GM12878 (cell line): Measurements from ENCODE around the gene COA3. TPM values are rescaled to one million over a fixed set of nuclear protein-coding genes. Genes with fewer than 3 reads are reported as not detected.

Experiments
- ASH2L ChIP-seq: fragments of 300-600, 200-600 bp; sonication (generic); IDR thresholded peaks from 2 replicates; pipeline ENCODE4 v1.6.1; 2017; ENCODE audit warnings: low read depth, mild to moderate bottlenecking, borderline replicate concordance
- BRCA1 ChIP-seq: IDR thresholded peaks from 2 replicates; pipeline ENCODE4 v1.6.1; 2011; ENCODE audit warnings: low read depth, low read length, improper control_type of control experiment
- CHD2 ChIP-seq: IDR thresholded peaks from 2 replicates; pipeline ENCODE4 v1.6.1; 2011; ENCODE audit warnings: low read depth, low read length, improper control_type of control experiment, borderline replicate concordance
- CREB1 ChIP-seq: IDR thresholded peaks from 2 replicates; pipeline ENCODE4 v1.6.1; 2012; ENCODE audit warnings: low read depth, mild to moderate bottlenecking, inconsistent platforms
- E2F4 ChIP-seq: IDR thresholded peaks from 2 replicates; pipeline ENCODE4 v1.6.1; 2012; ENCODE audit warnings: low read depth, low read length, improper control_type of control experiment
- EZH2 ChIP-seq: IDR thresholded peaks from 2 replicates; pipeline ENCODE4 v1.6.1; 2012; ENCODE audit warnings: low read depth, mild to moderate bottlenecking, control low read depth, inconsistent platforms, low read length, borderline replicate concordance; ENCODE audit not compliant: control insufficient read depth
- FOS ChIP-seq: IDR thresholded peaks from 3 replicates; pipeline ENCODE4 v1.6.1; 2011; ENCODE audit warnings: borderline replicate concordance; ENCODE audit not compliant: insufficient read length; ENCODE audit errors: extremely low read depth
- GATAD2B ChIP-seq: fragments of 450-650 bp; conservative IDR thresholded peaks from 2 replicates; pipeline ENCODE4 v1.6.1; 2017; ENCODE audit warnings: low read depth, mild to moderate bottlenecking, moderate library complexity
- HDAC2 ChIP-seq: fragments of 200-600 bp; sonication (generic); IDR thresholded peaks from 2 replicates; pipeline ENCODE4 v1.6.1; 2017
- HSF1 ChIP-seq: fragments of 150-350 bp; IDR thresholded peaks from 2 replicates; pipeline ENCODE4 v1.6.1; 2014; ENCODE audit warnings: mild to moderate bottlenecking, low read depth, low read length
- IKZF1 ChIP-seq: fragments of 450-650 bp; conservative IDR thresholded peaks from 2 replicates; pipeline ENCODE4 v1.6.1; 2017; ENCODE audit warnings: antibody characterized with exemption, mild to moderate bottlenecking
- NFXL1 ChIP-seq: fragments of 450-650 bp; IDR thresholded peaks from 2 replicates; pipeline ENCODE4 v1.6.1; 2017; ENCODE audit warnings: antibody characterized with exemption, mild to moderate bottlenecking, borderline replicate concordance
- PKNOX1 ChIP-seq: fragments of 450-650 bp; IDR thresholded peaks from 2 replicates; pipeline ENCODE4 v1.6.1; 2016; ENCODE audit warnings: mild to moderate bottlenecking
- RFX5 ChIP-seq: IDR thresholded peaks from 2 replicates; pipeline ENCODE4 v1.6.1; 2011; ENCODE audit warnings: low read depth, low read length, improper control_type of control experiment
- SREBF2 ChIP-seq: IDR thresholded peaks from 2 replicates; pipeline ENCODE4 v1.6.1; 2012; ENCODE audit warnings: mild to moderate bottlenecking, low read length
- STAT3 ChIP-seq: IDR thresholded peaks from 2 replicates; pipeline ENCODE4 v1.6.1; 2011; ENCODE audit warnings: low read depth, low read length, improper control_type of control experiment
- SUZ12 ChIP-seq: fragments of 200-600 bp; sonication (generic); IDR thresholded peaks from one replicate; pipeline ENCODE4 v1.6.1; 2018; ENCODE audit warnings: antibody characterized with exemption, mild to moderate bottlenecking; ENCODE audit not compliant: unreplicated experiment
- TCF3 ChIP-seq: IDR thresholded peaks from 2 replicates; pipeline ENCODE4 v1.6.1; 2012; ENCODE audit warnings: low read depth, mild to moderate bottlenecking, low read length, borderline replicate concordance; ENCODE audit not compliant: insufficient read depth
- ZBTB33 ChIP-seq: fragments of 450-650 bp; IDR thresholded peaks from 2 replicates; pipeline ENCODE4 v1.6.1; 2017; ENCODE audit warnings: mild to moderate bottlenecking
- ZBTB40 ChIP-seq: fragments of 450-650 bp; IDR thresholded peaks from 2 replicates; pipeline ENCODE4 v1.6.1; 2016; ENCODE audit warnings: mild to moderate bottlenecking, moderate library complexity, borderline replicate concordance
- ZNF384 ChIP-seq: IDR thresholded peaks from 2 replicates; pipeline ENCODE4 v1.6.1; 2012; ENCODE audit warnings: low read depth, mild to moderate bottlenecking, low read length, improper control_type of control experiment, borderline replicate concordance
- polyA plus RNA-seq, 11 experiments: library from polyadenylated mRNA; depleted of rRNA in 4 of 11; unstranded in 6 of 11; stranded (reverse) in 5 of 11; fragments of >200 nt; fragmentation: Nextera tagmentation in 4 of 11; fragmentation: Illumina TruSeq in 1 of 11; extraction: Ambion mirVana in 4 of 11; extraction: Trizol in 1 of 11; gene quantifications; 1 replicate in 1 of 11; 2 replicates in 10 of 11; pipeline versions ENCODE4 v1.2.1 to v1.2.3, GENCODE V29; 2011 to 2016; ENCODE audit warnings: inconsistent platforms in 2 of 11, missing spikeins in 2 of 11, low read depth in 1 of 11
- total RNA-seq, 4 experiments: library from RNA; depleted of rRNA in 3 of 4; stranded (reverse); fragments of >200 nt in 3 of 4; fragmentation: Illumina TruSeq in 1 of 4; extraction: Trizol in 1 of 4; gene quantifications; 2 replicates each; pipeline versions ENCODE4 v1.2.1 to v1.2.3, GENCODE V29; 2013 to 2021

The COA3 gene
- total and polyA plus RNA-seq, 10 of the 15 experiments (the other 5 are each of a cell fraction or from before 2014, with no cell fraction given), result 45.2 to 161 (median 64.6) TPM

- TF ChIP-seq E2F4 (no peak), CHD2 (0 out of 2 replicates have a peak, but pooled peaks have one; percentile 24), ASH2L (no peak), BRCA1 (no peak), HSF1 (no peak), ZBTB33 (no peak), TCF3 (no peak), SREBF2 (no peak), EZH2 (no peak), IKZF1 (peak; percentile 83), RFX5 (no peak), NFXL1 (no peak), HDAC2 (no peak), PKNOX1 (no peak), FOS (no peak), STAT3 (0 out of 2 replicates have a peak, but pooled peaks have one; percentile 31), ZNF384 (no peak), SUZ12 (no peak), ZBTB40 (no peak), CREB1 (no peak), GATAD2B (no peak)
Measured at GRCh38 chr17:42775534-42776098, 22.9 kb downstream of the COA3 start (continued).
